ENCODE data around the gene DNAH17. TPM values are rescaled to one million over a fixed set of nuclear protein-coding genes. Genes with fewer than 3 reads are reported as not detected.
A peak's percentile ranks its signal among the peaks of the same experiment; 100 is the strongest.

DNAH17 gene
- total RNA-seq, 2 experiments from 2014 or later, result 0.19 to 0.42 TPM

DNA sequence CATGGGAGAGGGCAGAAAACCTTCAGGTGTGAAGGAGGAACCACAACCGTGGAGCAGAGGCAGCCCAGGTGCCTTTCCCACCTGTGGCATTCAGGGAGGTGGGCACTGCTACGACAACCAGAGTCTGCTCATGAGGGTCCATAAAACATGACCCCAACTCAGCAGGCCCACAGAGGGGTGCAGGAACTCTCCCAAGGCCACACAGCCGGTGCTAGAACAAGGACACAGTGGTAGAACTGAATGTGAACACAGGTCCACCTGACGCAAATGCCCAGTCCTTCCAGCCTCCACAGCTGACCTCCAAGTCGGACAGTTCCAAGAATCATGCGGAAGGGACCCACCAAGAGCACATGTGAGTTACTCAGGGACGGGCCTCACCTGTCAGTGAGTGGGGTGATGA is 76.4 kb downstream of the DNAH17 start:
- no peak for DNase-seq
- Mint-ChIP-seq H3K4me3 (no peak overlapping the region), H3K4me1 (ENCODE audit: low read depth) (no peaks in the 10 kb centered on the region), H3K27ac (no peak overlapping the region), H3K27me3 (ENCODE audit: low read depth) (no peaks in the 10 kb centered on the region), H3K36me3 (ENCODE audit: low read depth) (no peaks in the 10 kb centered on the region), H3K9me3 (no peaks in the 10 kb centered on the region)
- CTCF ChIA-PET, result no interaction called here
- intact Hi-C loops (cut with micrococcal nuclease), result no loop called here

DNA sequence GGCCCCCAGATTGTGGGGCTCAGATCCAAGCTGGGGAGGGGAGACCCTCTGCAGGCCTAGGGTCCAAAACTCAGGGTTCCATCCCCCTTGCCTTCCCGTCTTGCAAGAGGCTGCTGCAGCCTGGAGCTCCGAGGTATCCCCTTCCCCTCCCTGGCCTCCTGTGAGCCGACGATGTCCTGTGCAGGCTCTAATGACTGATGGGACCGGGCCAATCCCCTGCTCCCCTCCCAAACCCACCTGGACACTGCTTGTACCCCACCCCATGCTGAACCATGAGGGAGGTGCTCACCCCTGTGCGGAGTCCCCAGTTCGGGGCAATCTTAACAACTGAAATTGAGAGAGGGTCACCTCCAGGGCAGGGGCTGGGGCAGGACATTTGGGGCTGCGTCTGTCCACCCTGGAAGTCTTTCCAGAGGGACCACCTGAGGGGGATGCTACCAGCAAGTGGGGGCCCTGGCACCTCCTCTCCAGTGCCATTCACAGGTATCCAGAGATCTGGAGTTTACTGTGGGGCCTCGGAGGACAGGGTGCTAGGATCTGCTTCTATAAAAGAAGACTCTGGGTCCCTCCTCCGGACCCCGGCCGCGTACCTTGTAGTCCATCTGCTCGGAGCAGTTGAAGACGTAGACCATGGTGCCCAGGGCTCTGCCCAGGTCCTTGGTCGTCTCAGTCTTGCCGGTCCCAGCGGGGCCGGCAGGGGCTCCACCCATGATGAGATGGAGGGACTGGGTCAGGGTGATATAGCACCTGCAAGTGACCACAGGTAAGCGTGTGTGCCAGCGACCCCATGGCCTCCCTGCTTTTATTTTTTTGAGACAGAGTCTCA is 77.3 kb downstream of the DNAH17 start:
- Mint-ChIP-seq H3K9me3 (no peaks in the 10 kb centered on the region), H3K27me3 (ENCODE audit: low read depth) (no peaks in the 10 kb centered on the region), H3K4me1 (ENCODE audit: low read depth) (no peaks in the 10 kb centered on the region), H3K4me3 (no peak overlapping the region), H3K36me3 (ENCODE audit: low read depth) (no peaks in the 10 kb centered on the region), H3K27ac (no peak overlapping the region)
- CTCF ChIA-PET, result no interaction called here
- intact Hi-C loops (cut with micrococcal nuclease), result loop anchor here (5.0 kb wide), 1 partner anchor 297 kb away; no protein-coding TSS in a partner anchor
- DNase-seq, result no peak

DNA sequence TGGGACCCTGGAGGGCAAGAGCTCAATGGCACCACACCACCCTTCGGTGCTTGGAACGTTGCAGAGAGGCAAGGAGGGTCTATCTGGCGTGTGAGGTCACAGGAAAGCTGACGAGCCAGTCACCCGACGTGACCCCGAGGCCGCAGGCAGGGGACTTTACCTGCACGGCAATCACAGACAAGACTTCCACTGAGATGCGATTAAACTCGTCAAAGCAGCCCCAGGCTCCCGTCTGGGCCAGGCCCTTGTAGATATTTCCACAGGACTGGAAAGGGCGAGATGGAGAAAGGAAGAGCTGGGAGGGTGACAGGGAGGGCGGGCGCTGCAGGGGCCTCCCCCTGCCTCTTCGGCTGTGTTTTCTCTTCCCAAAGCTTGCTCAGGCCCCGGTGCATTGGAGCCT is 78.3 kb downstream of the DNAH17 start:
- CTCF ChIA-PET, result interaction anchor here (1.1 kb wide), 1 partner anchor 54 kb away, joined by 4 read pairs; no protein-coding TSS in a partner anchor
- Mint-ChIP-seq H3K9me3 (no peaks in the 10 kb centered on the region), H3K4me3 (no peak overlapping the region), H3K36me3 (ENCODE audit: low read depth) (no peaks in the 10 kb centered on the region), H3K27ac (no peak overlapping the region), H3K27me3 (ENCODE audit: low read depth) (no peaks in the 10 kb centered on the region), H3K4me1 (ENCODE audit: low read depth) (no peaks in the 10 kb centered on the region)
- intact Hi-C loops (cut with micrococcal nuclease), result loop anchor here (5.0 kb wide), 1 partner anchor 298 kb away; no protein-coding TSS in a partner anchor
- DNase-seq, result no peak

DNA sequence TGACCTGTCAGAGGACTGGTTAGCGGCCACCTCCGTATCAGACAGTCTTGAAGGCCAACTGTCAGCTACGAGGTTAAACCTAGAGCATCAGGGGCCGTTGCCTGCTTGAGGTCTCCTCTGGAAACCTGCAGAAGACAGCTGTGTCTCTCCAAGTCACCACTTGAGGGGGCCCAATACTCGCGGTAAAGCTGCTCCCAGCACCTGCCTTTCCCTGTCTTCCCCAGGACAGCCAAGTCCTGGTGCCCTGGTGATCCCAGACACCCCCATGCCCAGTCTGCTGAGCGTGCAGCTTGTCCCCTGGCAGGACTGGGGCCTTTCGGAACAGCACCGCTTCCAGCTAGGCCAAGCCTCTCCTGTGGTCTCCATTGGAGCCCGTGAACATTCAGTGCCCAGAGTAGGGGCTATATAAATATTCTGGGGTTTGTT is 80.1 kb downstream of the DNAH17 start:
- peak; percentile 76 for DNase-seq
- Mint-ChIP-seq H3K4me3 (no peak overlapping the region), H3K36me3 (ENCODE audit: low read depth) (no peaks in the 10 kb centered on the region), H3K27ac (no peak overlapping the region), H3K27me3 (ENCODE audit: low read depth) (no peaks in the 10 kb centered on the region), H3K9me3 (no peaks in the 10 kb centered on the region), H3K4me1 (ENCODE audit: low read depth) (no peaks in the 10 kb centered on the region)
- CTCF ChIA-PET, result interaction anchor here (0.5 to 1.2 kb wide), 8 partner anchors 13 to 315 kb away, joined by 3 to 10 read pairs (median 4); no protein-coding TSS in a partner anchor
- intact Hi-C loops (cut with micrococcal nuclease), result loop anchor here (1.0 to 5.0 kb wide), 4 partner anchors 211 to 474 kb away; no protein-coding TSS in a partner anchor

DNA sequence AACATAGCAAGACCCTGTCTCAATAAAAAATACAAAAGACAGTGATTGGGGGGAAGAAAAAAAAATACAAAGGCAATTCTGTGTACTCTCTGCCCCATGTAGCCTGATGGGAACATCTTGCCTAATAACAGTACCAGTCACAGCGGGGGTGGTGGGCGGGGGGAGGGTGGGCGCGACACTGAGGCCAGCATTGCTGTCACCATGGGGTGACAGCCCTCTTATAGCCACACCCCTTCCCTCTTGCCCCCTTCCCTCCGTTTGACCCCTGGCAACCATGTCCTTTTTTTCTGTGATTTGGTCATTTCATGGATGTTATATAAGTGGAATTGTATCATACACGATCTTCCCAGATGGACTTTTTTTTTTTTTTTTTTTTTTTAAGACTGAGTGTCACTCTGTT is 80.9 kb downstream of the DNAH17 start:
- no peak for DNase-seq
- Mint-ChIP-seq H3K4me3 (no peak overlapping the region), H3K27ac (no peak overlapping the region), H3K27me3 (ENCODE audit: low read depth) (no peaks in the 10 kb centered on the region), H3K4me1 (ENCODE audit: low read depth) (no peaks in the 10 kb centered on the region), H3K9me3 (no peaks in the 10 kb centered on the region), H3K36me3 (ENCODE audit: low read depth) (no peaks in the 10 kb centered on the region)
- intact Hi-C loops (cut with micrococcal nuclease), result loop anchor here (2.0 to 5.0 kb wide), 2 partner anchors 301 to 474 kb away; no protein-coding TSS in a partner anchor
- CTCF ChIA-PET, result interaction anchor here (1.1 kb wide), 1 partner anchor 245 kb away, joined by 3 read pairs; no protein-coding TSS in a partner anchor

DNA sequence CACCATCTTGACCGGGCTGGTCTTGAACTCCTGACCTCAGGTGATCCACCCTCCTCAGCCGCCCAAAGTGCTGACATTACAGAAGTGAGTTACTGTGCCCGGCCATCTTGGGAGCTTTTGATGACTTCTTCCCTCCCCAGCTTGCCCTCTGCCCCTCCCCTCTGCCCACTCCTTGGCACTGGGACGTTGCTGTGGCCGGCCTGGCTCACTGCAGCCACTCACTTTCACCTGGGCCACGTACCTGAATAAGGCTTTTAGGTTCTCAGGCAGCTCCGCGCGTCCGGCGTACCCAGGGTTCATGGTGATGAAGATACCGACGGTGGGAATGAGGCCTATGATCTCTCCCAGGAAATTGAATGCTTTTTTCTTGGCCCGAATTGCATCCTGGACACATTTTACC is 81.6 kb downstream of the DNAH17 start:
- intact Hi-C loops (cut with micrococcal nuclease), result loop anchor here (2.0 to 5.0 kb wide), 2 partner anchors 302 to 475 kb away; no protein-coding TSS in a partner anchor
- no peaks in the 10 kb centered on the region for H3K27me3 Mint-ChIP-seq (ENCODE audit: low read depth)
- no peaks in the 10 kb centered on the region for H3K9me3 Mint-ChIP-seq
- H3K4me1 Mint-ChIP-seq (ENCODE audit: low read depth), result peaks cover 2% of the 10 kb centered on the region
- no peak overlapping the region for H3K4me3 Mint-ChIP-seq
- no peak for DNase-seq
- no peaks in the 10 kb centered on the region for H3K36me3 Mint-ChIP-seq (ENCODE audit: low read depth)
- H3K27ac Mint-ChIP-seq, result no peak overlapping the region
- CTCF ChIA-PET, result interaction anchor here (0.6 to 0.8 kb wide), 2 partner anchors 171 to 343 kb away, joined by 3 read pairs; no protein-coding TSS in a partner anchor

DNA sequence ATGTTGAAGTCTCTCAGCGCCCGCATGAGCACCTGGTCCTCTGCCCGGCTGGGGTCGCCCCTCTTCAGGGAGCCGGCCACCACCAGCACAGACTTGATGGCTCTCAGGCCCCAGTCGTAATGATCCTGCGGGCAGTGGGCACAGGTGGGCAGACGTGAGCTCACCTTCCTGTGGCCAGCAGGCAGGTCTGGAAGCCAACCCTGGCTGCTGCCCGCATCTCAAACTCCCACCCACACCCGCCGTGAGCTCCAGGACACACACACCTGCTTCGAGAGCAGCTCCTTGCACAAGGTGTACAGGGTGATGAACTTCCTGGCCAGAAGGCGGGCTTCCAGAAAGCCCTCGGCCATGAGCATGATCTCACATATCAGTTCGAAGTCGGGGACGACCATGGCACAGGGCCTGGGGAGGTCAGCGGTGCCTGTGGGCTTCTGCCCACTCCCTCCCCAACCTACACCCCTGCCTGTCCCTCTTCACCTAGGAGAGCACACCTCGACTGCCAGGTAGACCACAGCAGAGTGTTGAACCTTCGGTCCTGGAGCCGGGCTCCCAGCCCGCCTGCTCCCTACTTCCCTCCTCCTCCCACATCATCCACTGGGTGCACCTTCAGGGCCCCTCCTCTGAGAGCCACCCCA is 82.4 kb downstream of the DNAH17 start:
- no peaks in the 10 kb centered on the region for H3K27me3 Mint-ChIP-seq (ENCODE audit: low read depth)
- H3K9me3 Mint-ChIP-seq, result no peaks in the 10 kb centered on the region
- DNase-seq, result no peak
- no peaks in the 10 kb centered on the region for H3K36me3 Mint-ChIP-seq (ENCODE audit: low read depth)
- CTCF ChIA-PET, result interaction anchor here (0.6 kb wide), 1 partner anchor 343 kb away, joined by 3 read pairs; no protein-coding TSS in a partner anchor
- intact Hi-C loops (cut with micrococcal nuclease), result loop anchor here (5.0 kb wide), 1 partner anchor 302 kb away; no protein-coding TSS in a partner anchor
- H3K4me3 Mint-ChIP-seq, result no peak overlapping the region
- peaks cover 2% of the 10 kb centered on the region for H3K4me1 Mint-ChIP-seq (ENCODE audit: low read depth)
- no peak overlapping the region for H3K27ac Mint-ChIP-seq

DNA sequence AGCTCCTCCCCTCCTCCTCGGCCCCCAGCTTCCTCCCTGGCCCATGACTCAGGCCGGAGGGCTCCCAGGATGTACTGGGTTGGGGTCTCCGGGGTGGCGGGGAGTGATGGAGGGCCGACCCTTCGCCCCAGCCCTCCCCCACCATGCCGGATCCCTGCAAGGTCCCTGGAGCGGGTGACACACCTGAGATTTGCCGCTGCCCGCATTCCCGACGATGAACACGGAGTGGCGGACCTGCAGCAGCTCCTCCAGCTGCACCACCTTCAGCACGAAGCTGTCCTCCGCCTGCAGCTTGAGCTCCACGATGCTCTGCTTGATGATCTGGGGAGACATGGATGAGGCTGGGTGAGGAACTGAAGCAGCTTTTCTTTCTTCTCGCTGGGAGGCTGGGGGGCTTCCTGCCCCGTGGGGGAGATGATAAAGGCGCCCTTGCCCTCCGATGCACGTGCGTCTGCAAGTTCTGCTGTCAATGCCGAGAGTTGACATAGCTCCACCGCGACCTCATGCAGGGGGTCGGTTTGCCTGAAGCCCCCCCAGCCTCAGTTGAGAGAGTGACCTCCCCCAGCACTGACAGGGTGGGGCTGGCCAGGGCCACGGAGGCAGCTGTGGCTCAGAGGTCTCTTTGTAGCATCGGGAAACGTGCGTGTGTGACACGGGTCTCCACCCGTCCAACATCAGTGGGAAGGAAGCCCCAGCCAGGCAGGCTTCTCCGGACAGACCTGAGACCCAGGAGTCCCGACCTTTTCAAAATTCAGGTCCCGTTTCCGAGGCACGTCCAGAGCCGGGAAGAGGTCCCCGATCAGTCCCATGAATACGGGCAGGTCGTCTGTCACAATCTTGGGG is 83.1 kb downstream of the DNAH17 start:
- no peaks in the 10 kb centered on the region for H3K9me3 Mint-ChIP-seq
- no peak overlapping the region for H3K27ac Mint-ChIP-seq
- CTCF ChIA-PET, result no interaction called here
- H3K36me3 Mint-ChIP-seq (ENCODE audit: low read depth), result no peaks in the 10 kb centered on the region
- intact Hi-C loops (cut with micrococcal nuclease), result no loop called here
- H3K27me3 Mint-ChIP-seq (ENCODE audit: low read depth), result no peaks in the 10 kb centered on the region
- DNase-seq, result no peak
- peaks cover 2% of the 10 kb centered on the region for H3K4me1 Mint-ChIP-seq (ENCODE audit: low read depth)
- no peak overlapping the region for H3K4me3 Mint-ChIP-seq

DNA sequence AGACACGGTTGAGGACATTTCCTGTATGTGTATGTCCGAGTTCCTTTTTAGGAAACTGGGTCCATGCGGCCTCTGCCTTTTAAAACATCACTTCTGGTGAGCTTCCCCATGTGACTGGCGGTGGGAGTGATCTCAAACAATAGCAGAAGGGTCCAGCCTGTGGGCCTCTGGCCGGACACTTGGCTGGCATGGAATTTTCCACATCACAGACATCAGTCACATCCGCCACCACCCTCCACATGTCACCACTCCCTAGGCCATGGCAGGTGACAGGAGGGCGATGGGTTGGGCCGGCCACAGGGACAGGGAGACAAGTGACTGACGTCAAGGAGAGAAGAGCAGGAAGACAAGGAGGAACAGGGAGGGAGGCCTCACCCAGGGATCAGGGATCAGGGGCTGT is 83.7 kb downstream of the DNAH17 start:
- Mint-ChIP-seq H3K9me3 (no peaks in the 10 kb centered on the region), H3K27ac (no peak overlapping the region), H3K27me3 (ENCODE audit: low read depth) (no peaks in the 10 kb centered on the region), H3K36me3 (ENCODE audit: low read depth) (no peaks in the 10 kb centered on the region), H3K4me3 (no peak overlapping the region), H3K4me1 (ENCODE audit: low read depth) (peaks cover 2% of the 10 kb centered on the region)
- no peak for DNase-seq
- intact Hi-C loops (cut with micrococcal nuclease), result no loop called here
- CTCF ChIA-PET, result no interaction called here

DNA sequence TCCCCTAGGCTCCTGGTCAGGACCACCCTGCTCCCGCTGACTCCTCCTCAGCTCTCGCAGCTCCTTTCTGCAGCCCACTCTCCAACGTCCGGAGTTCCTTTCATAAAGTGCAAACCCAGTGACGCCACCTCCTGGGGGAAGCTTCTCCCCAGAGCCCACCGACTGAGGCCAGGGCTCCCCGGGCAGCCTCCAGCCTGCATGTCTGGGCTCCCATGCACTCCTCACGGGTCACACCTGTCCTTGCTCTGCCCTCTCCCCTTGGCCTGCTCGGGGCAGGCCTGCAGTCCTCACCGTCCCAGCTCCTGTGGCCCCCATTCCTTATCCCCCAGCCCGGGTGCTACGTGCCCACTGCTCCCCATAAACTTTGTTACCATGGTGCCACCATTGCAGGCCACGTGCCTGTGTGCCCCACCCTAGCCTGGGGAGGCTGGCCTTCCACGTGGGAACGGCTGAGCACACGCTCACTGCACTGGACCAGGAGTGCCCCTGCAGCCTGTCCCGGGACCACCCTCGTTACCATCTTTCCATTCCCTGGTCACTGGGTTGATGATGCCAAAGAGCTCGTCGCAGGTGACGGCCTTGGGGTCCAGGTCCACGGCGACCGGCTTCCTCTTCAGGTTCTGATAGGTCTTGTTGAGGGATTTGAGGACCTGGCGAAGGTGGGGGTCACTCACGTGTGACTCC is 84.9 kb downstream of the DNAH17 start:
- no peaks in the 10 kb centered on the region for H3K9me3 Mint-ChIP-seq
- H3K4me1 Mint-ChIP-seq (ENCODE audit: low read depth), result peaks cover 2% of the 10 kb centered on the region
- no peak for DNase-seq
- no peaks in the 10 kb centered on the region for H3K36me3 Mint-ChIP-seq (ENCODE audit: low read depth)
- intact Hi-C loops (cut with micrococcal nuclease), result no loop called here
- CTCF ChIA-PET, result no interaction called here
- H3K27ac Mint-ChIP-seq, result no peak overlapping the region
- no peaks in the 10 kb centered on the region for H3K27me3 Mint-ChIP-seq (ENCODE audit: low read depth)
- no peak overlapping the region for H3K4me3 Mint-ChIP-seq

DNA sequence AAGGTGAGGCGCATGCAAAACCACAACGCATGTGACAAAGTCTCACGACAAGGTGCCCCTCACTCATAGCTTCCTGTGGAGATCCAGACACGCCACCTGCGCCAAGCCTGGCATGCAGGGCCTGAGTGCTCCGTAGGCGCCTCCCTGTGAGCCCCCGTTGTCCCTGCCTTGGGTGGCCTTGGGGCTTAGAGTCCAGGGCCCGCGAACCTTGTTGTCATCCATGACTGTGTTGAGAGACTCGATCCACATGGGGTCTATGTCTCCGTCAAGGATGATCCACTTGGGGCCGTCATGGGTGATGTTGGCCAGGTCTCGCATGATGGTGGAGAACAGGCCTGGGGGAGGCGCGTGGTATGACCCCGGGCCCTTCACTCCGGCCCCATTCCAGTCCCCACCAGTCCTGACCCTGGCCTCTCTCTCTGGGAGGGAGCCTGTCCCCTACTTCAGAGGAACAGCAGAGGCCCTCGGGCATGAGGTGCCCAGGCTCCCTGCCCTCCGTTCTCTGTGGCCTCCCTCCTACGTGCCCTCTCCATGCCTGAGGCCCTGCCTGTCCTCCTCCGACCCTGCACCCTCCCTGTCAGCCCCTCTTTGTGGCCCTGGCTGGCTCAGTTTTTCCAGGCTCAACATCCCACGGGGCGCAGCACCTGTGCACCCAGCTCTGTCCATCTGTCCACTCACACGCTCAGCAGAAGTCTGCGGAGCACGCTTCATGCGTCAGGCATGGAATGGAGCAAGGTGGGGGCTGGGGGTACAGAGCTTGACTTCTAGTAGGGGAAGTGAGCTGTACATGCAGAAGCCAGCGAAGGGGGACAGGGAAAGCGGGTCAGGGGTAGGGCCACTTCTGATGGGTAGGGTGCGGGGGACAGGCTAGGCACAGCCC is 85.7 kb downstream of the DNAH17 start:
- DNase-seq, result no peak
- H3K9me3 Mint-ChIP-seq, result no peaks in the 10 kb centered on the region
- no peak overlapping the region for H3K4me3 Mint-ChIP-seq
- peaks cover 2% of the 10 kb centered on the region for H3K4me1 Mint-ChIP-seq (ENCODE audit: low read depth)
- H3K36me3 Mint-ChIP-seq (ENCODE audit: low read depth), result no peaks in the 10 kb centered on the region
- H3K27me3 Mint-ChIP-seq (ENCODE audit: low read depth), result no peaks in the 10 kb centered on the region
- intact Hi-C loops (cut with micrococcal nuclease), result no loop called here
- CTCF ChIA-PET, result no interaction called here
- no peak overlapping the region for H3K27ac Mint-ChIP-seq
